Measurements from ENCODE around the gene LRRC42. TPM values are rescaled to one million over a fixed set of nuclear protein-coding genes. Genes with fewer than 3 reads are reported as not detected.

The LRRC42 gene
- total and polyA plus RNA-seq, 2 donors from 2014 or later, result 23.8 to 25.6 TPM

DNA sequence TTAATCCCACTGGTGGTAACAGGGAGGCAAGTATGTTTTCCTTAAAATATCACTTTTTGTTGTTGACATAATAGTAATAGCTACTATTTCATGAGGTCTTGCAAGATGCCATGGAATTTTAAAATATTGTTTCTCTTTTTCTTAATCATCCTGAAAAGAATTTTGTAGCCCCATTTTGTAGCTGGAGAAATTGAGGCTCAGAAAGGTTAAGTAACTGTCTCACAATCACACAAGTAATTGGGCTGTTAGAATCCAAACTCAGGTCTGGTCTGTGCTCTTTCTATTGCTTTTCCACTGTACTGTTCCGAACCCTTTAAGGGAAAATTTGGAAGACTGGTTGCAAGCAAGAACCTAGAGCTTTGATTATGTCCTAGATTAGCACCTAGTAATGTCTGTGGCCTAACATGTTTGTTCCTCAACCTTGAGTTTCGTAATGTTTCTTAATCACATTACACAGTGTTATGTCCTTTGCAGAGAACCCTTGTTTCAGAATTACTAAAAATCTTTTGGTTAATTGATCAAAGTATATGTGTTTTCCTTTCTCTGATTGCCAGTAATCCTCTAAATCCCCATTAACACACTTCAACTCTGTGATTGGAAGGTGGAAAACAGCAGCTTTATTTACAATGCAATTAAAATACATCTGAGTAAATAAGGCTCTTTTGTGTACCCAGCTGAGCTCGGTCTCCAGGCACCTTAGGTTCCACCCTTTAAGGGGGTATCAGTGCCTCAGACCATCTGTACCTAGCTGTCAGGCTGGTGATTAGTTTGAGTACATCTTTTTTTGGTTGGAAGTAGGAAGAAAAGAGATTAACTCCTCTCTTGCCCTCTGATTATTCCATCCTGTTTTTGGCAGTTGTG, 10.4 kb downstream of the LRRC42 start:
- intact Hi-C loops (cut with DNase I), result no loop called here
- no peaks in the 10 kb centered on the region for H3K27me3 ChIP-seq (ENCODE audit: control insufficient read depth, insufficient read depth, low read length)
- DNase-seq, result no peak
- H3K36me3 ChIP-seq (ENCODE audit: control insufficient read depth in 2 of 3, insufficient read depth in 3 of 3, low read length in 3 of 3), result peaks cover 0 to 17% (median 15%) of the 10 kb centered on the region in 3 donors
- FAIRE-seq, result no peak
- no peak overlapping the region for H3K9ac ChIP-seq (ENCODE audit: low read length in 3 of 3)
- TF ChIP-seq, protein P1, sequence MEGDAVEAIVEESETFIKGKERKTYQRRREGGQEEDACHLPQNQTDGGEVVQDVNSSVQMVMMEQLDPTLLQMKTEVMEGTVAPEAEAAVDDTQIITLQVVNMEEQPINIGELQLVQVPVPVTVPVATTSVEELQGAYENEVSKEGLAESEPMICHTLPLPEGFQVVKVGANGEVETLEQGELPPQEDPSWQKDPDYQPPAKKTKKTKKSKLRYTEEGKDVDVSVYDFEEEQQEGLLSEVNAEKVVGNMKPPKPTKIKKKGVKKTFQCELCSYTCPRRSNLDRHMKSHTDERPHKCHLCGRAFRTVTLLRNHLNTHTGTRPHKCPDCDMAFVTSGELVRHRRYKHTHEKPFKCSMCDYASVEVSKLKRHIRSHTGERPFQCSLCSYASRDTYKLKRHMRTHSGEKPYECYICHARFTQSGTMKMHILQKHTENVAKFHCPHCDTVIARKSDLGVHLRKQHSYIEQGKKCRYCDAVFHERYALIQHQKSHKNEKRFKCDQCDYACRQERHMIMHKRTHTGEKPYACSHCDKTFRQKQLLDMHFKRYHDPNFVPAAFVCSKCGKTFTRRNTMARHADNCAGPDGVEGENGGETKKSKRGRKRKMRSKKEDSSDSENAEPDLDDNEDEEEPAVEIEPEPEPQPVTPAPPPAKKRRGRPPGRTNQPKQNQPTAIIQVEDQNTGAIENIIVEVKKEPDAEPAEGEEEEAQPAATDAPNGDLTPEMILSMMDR (IDR thresholded peaks at IDR 0.05; ENCODE audit: borderline replicate concordance, extremely low read depth, insufficient read depth), result no peak
- H3K27ac ChIP-seq (ENCODE audit: low read depth in 2 of 2, low read length in 2 of 2), result no peak overlapping the region
- no peaks in the 10 kb centered on the region for H3K4me1 ChIP-seq (ENCODE audit: control insufficient read depth in 2 of 3, insufficient read depth in 2 of 3, low read depth in 1 of 3, low read length in 3 of 3)
- no peaks in the 10 kb centered on the region for H3K9me3 ChIP-seq (ENCODE audit: control insufficient read depth in 2 of 3, insufficient read depth in 1 of 3, low read length in 3 of 3)
- H3K4me3 ChIP-seq (ENCODE audit: low read length in 3 of 3), result no peak overlapping the region

DNA sequence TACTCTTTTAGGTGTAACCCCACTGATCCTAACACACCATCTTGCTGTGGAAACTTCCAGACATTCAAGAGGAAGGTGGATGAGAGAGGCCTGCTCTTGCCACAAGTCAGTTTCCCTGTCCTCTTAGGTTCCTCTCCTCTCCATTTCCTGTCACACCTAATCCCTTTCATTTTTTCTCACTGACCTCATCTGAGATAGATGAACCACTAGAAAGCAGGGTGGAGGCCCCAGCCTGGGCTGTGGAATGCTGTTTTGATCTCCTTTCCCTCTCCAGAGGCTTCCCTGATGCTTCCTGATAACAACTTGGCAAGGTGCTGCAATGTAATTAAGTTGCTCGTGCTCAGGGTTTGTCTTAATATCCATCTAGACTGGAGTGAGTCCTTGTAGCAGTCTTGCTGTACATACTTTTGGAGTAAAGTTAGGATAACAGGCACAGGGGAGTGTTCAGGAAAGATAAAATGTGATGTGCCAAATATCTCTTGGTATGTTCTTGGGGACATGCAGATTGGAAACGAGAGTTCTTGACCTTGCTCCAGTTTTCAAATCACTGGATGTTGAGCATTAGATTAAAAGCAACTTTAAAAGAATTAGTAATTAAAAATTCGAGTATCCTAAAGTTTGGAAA, 11.2 kb downstream of the LRRC42 start:
- Histone ChIP-seq H3K27ac (ENCODE audit: low read depth in 2 of 2, low read length in 2 of 2) (no peak overlapping the region), H3K9me3 (ENCODE audit: control insufficient read depth in 2 of 3, insufficient read depth in 1 of 3, low read length in 3 of 3) (no peaks in the 10 kb centered on the region), H3K4me3 (ENCODE audit: low read length in 3 of 3) (no peak overlapping the region), H3K9ac (ENCODE audit: low read length in 3 of 3) (no peak overlapping the region), H3K27me3 (ENCODE audit: control insufficient read depth, insufficient read depth, low read length) (no peaks in the 10 kb centered on the region), H3K4me1 (ENCODE audit: control insufficient read depth in 2 of 3, insufficient read depth in 2 of 3, low read depth in 1 of 3, low read length in 3 of 3) (no peaks in the 10 kb centered on the region), H3K36me3 (ENCODE audit: control insufficient read depth in 2 of 3, insufficient read depth in 3 of 3, low read length in 3 of 3) (peaks cover 2 to 17% (median 14%) of the 10 kb centered on the region in 3 donors)
- TF ChIP-seq, protein P1 (IDR thresholded peaks at IDR 0.05; ENCODE audit: borderline replicate concordance, extremely low read depth, insufficient read depth), result no peak
- intact Hi-C loops (cut with DNase I), result no loop called here
- FAIRE-seq (no peak), DNase-seq (no peak)

DNA sequence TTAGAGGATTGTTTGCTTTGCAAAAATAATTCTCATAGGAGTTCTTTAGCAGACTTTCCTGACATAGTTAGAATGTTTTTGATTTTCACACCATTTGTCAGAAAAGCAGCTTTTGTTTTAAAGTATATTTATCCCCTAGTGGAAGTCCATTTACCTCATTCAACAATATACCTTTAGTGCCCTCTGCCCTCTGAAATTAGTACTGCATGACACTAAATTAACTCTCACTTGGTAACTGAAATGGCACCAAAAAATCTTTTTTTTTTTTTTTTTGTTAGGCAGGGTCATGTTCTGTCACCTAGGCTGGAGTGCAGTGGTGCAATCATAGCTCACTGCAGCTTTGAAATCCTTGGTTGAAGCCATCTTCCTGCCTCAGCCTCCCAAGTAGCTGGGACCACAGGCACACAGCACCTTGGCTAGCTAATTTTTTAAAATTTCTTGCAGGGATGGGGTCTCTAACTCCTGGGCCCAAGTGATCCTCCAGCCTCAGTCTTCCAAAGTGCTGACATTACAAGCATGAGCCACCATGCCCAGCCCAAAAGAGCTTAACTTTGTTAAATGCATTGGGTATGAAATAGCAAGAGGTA, 13.6 kb downstream of the LRRC42 start:
- Histone ChIP-seq H3K4me3 (ENCODE audit: low read length in 3 of 3) (no peak overlapping the region), H3K27ac (ENCODE audit: low read depth in 2 of 2, low read length in 2 of 2) (no peak overlapping the region), H3K9ac (ENCODE audit: low read length in 3 of 3) (peak overlapping the region in 1 of 3 donors; percentile 4), H3K4me1 (ENCODE audit: control insufficient read depth in 2 of 3, insufficient read depth in 2 of 3, low read depth in 1 of 3, low read length in 3 of 3) (no peaks in the 10 kb centered on the region), H3K27me3 (ENCODE audit: control insufficient read depth, insufficient read depth, low read length) (no peaks in the 10 kb centered on the region), H3K36me3 (ENCODE audit: control insufficient read depth in 2 of 3, insufficient read depth in 3 of 3, low read length in 3 of 3) (peaks cover 2 to 27% (median 16%) of the 10 kb centered on the region in 3 donors), H3K9me3 (ENCODE audit: control insufficient read depth in 2 of 3, insufficient read depth in 1 of 3, low read length in 3 of 3) (no peaks in the 10 kb centered on the region)
- FAIRE-seq (no peak), DNase-seq (no peak)
- intact Hi-C loops (cut with DNase I), result no loop called here
- TF ChIP-seq, protein P1 (IDR thresholded peaks at IDR 0.05; ENCODE audit: borderline replicate concordance, extremely low read depth, insufficient read depth), result peak; percentile 27
